Activated CD8-positive, alpha-beta memory T cell treated with anti-CD3 and anti-CD28 coated beads for 24 hours (primary cell): Measurements from ENCODE around the gene PPP1R10.

Experiments used
- DNase-seq: peaks from one replicate; pipeline ENCODE4 v3.0.0-alpha.2; 2020

PPP1R10 gene

DNA sequence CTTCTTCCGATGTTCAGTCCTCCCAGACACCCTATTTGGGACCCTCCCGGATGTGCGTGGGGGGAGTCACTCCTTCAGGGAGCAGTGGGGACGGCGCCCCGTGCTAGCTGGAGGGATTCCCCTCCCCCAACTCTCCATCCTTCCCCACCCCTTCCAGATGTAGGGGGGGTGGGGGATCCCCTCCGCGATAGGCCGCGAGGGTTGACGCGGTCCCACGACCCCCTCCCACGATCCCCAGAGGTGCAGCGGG is 61.3 kb downstream of the PPP1R10 start:
- DNase-seq = no peak

DNA sequence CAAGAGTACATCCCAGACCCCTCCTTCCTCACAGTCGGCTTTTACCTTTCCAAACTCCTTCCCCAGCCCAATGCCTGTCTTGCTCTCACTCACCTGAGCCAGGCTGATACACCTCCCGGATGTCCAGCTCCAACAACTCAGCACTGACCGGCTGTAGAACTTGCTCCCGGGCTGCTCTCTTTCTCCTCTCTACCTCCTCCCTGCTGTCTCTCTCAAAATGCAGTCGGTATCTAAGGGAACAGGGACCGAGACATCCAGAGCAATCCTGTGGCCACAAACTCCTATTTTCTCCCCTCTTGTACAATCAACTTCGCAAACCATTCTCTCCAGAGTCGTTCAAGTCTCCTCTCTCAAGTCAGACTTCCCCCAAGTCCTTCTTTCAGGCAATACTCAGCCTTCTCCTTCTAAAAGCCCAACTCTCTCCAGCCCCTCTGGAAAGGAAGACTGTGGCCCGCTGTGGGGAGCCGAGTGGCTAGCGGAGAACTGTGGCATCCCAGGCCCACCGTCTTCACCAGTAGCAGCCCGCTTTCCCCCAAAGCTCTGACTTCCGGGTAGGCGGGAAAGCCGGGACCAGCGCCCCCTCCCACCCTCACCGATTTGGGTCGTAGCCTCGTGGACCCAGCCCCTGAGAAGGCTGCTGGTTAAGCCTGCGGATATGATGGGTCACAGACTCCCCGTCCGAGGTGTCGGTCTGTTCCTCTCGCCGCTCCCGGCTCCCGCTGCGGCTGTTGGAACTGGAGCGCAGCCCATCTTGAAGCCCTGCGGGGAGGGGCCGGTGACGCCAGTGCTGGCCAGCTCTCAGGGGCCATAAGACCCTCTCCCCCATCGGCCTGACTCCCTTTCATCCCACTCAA is 61.9 kb downstream of the PPP1R10 start:
- DNase-seq = no peak

DNA sequence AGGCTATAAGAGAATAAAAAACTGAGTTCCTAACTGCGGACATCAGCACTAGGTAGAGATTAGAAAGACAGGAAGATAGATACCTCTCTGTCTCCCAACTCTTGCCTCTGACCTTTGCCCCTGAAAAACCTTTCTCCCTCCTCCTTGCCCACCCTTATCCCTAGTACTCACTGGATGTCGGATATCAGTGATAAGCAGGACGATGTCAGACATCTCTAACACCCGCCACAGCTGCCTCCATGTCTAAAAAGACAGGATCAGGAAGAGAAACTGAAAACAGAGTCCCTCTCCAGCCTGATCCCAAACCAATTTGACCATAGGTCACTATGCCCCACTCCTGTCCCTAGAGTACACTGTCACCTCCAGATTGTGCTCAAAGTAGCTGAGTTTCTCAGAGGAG is 62.6 kb downstream of the PPP1R10 start:
- no peak for DNase-seq
